GM23248 (cell line): ENCODE measurements around the gene LAMTOR1. TPM values are rescaled to one million over a fixed set of nuclear protein-coding genes. Genes with fewer than 3 reads are reported as not detected.

Source experiments
- DNase-seq: peaks from one replicate; pipeline ENCODE4 v3.0.0-alpha.2; 2015
- H2AFZ ChIP-seq: fragments of 200-600 bp; sonication (generic); 2 replicates; pipeline ENCODE4 v1.6.1; 2016; ENCODE audit warnings: antibody characterized with exemption
- H3F3A ChIP-seq: fragments of 200-600 bp; sonication (generic); 2 replicates; pipeline ENCODE4 v1.6.1; 2016; ENCODE audit warnings: mild to moderate bottlenecking, antibody characterized with exemption, mixed run types; ENCODE audit not compliant: insufficient read depth
- H3K27ac ChIP-seq: fragments of 200-600 bp; sonication (generic); 2 replicates; pipeline ENCODE4 v1.5.1; 2016; ENCODE audit warnings: mild to moderate bottlenecking
- H3K27me3 ChIP-seq: fragments of 200-600 bp; sonication (generic); replicated peaks from 2 replicates; pipeline ENCODE4 v1.6.1; 2016; ENCODE audit warnings: mild to moderate bottlenecking; ENCODE audit not compliant: insufficient read depth
- H3K36me3 ChIP-seq: fragments of 200-600 bp; sonication (generic); 2 replicates; pipeline ENCODE4 v1.6.1; 2016; ENCODE audit warnings: low read depth, mild to moderate bottlenecking
- H3K4me1 ChIP-seq: fragments of 200-600 bp; sonication (generic); 2 replicates; pipeline ENCODE4 v1.6.1; 2016; ENCODE audit warnings: mild to moderate bottlenecking; ENCODE audit not compliant: insufficient read depth
- H3K4me2 ChIP-seq: fragments of 200-600 bp; sonication (generic); one replicate; pipeline ENCODE4 v1.6.1; 2016; ENCODE audit warnings: mild to moderate bottlenecking; ENCODE audit not compliant: unreplicated experiment
- H3K4me3 ChIP-seq: fragments of 200-600 bp; sonication (generic); 2 replicates; pipeline ENCODE4 v1.5.1; 2016; ENCODE audit warnings: mild to moderate bottlenecking
- H3K79me2 ChIP-seq: fragments of 200-600 bp; sonication (generic); 2 replicates; pipeline ENCODE4 v1.6.1; 2016; ENCODE audit warnings: mild to moderate bottlenecking; ENCODE audit not compliant: insufficient read depth
- H3K9ac ChIP-seq: fragments of 200-600 bp; sonication (generic); 2 replicates; pipeline ENCODE4 v1.6.1; 2016; ENCODE audit warnings: mild to moderate bottlenecking
- H3K9me2 ChIP-seq: fragments of 200-600 bp; sonication (generic); 2 replicates; pipeline ENCODE4 v1.6.1; 2016; ENCODE audit warnings: mixed run types, mild to moderate bottlenecking, moderate library complexity; ENCODE audit not compliant: insufficient read depth
- H3K9me3 ChIP-seq: fragments of 200-600 bp; sonication (generic); one replicate; pipeline ENCODE4 v1.6.1; 2017; ENCODE audit warnings: low read depth
- H4K20me1 ChIP-seq: fragments of 200-600 bp; sonication (generic); 2 replicates; pipeline ENCODE4 v1.6.0; 2016; ENCODE audit not compliant: insufficient read depth
- EZH2 ChIP-seq: fragments of 200-600 bp; sonication (generic); IDR thresholded peaks from 2 replicates; pipeline ENCODE4 v1.6.1; 2018; ENCODE audit warnings: antibody characterized with exemption, mild to moderate bottlenecking; ENCODE audit not compliant: insufficient read depth, poor library complexity, severe bottlenecking
- EZH2phosphoT487 ChIP-seq: fragments of 200-600 bp; sonication (generic); IDR thresholded peaks from 2 replicates; pipeline ENCODE4 v1.6.1; 2018; ENCODE audit warnings: antibody characterized with exemption, moderate library complexity, mild to moderate bottlenecking, low read depth; ENCODE audit not compliant: insufficient read depth
- WGBS, 2 experiments: methylation state at CpG; one replicate each; pipeline ENCODE4 v1.1.6; 2015 to 2017; ENCODE audit warnings: low lambda C conversion rate in 2 of 2, low coverage in 1 of 2; ENCODE audit errors: missing lambda C conversion rate in 2 of 2; 5-methylcytosine and 5-hydroxymethylcytosine counted together
- in situ Hi-C: fragments of 300-500 bp; cut with MboI; formaldehyde crosslinking; loops from 2 replicates; pipeline ENCODE4 v1.15.0; 2020
- polyA plus RNA-seq: library from polyadenylated mRNA; unstranded; fragments of >200 nt; fragmentation: Nextera tagmentation; extraction: Ambion mirVana; gene quantifications from 2 replicates; pipeline ENCODE4 v1.2.1, GENCODE V29; 2016
- total RNA-seq: library from RNA; depleted of rRNA; stranded (reverse); fragments of >200 nt; shearing (Covaris generic); gene quantifications from 2 replicates; pipeline ENCODE4 v1.2.3, GENCODE V29; 2014

Gene LAMTOR1
- total and polyA plus RNA-seq, 2 experiments from 2014 or later: 122 to 142 TPM

GRCh38 chr11:72091292-72091691 lies 11.8 kb downstream of the LAMTOR1 start:
- H3K36me3 ChIP-seq: 0 out of 2 replicates have a peak, but pooled peaks cover 4% of the 10 kb centered on the region
- 0 out of 2 replicates have a peak, but pooled peaks cover 5% of the 10 kb centered on the region for H3K4me1 ChIP-seq
- DNase-seq: peak; percentile 74
- no peaks in the 10 kb centered on the region for H3K27me3 ChIP-seq
- no peak overlapping the region for H3K4me2 ChIP-seq
- no peak for TF ChIP-seq EZH2phosphoT487
- TF ChIP-seq EZH2: no peak
- no peaks in the 10 kb centered on the region for H3K9me3 ChIP-seq
- no peaks in the 10 kb centered on the region for H3K9me2 ChIP-seq
- in situ Hi-C loops: no loop called here
- 0 out of 2 replicates have a peak, but pooled peaks cover 5% of the 10 kb centered on the region for H3K79me2 ChIP-seq
- 31 to 40% methylated on average over 4 of the region's 4 CpGs for WGBS, 2 experiments
- H3K27ac ChIP-seq: no peak overlapping the region
- no peaks in the 10 kb centered on the region for H4K20me1 ChIP-seq
- peaks cover 29% of the 10 kb centered on the region for H3F3A ChIP-seq
- no peak overlapping the region for H3K9ac ChIP-seq
- no peak overlapping the region for H2AFZ ChIP-seq
- no peak overlapping the region for H3K4me3 ChIP-seq

DNA sequence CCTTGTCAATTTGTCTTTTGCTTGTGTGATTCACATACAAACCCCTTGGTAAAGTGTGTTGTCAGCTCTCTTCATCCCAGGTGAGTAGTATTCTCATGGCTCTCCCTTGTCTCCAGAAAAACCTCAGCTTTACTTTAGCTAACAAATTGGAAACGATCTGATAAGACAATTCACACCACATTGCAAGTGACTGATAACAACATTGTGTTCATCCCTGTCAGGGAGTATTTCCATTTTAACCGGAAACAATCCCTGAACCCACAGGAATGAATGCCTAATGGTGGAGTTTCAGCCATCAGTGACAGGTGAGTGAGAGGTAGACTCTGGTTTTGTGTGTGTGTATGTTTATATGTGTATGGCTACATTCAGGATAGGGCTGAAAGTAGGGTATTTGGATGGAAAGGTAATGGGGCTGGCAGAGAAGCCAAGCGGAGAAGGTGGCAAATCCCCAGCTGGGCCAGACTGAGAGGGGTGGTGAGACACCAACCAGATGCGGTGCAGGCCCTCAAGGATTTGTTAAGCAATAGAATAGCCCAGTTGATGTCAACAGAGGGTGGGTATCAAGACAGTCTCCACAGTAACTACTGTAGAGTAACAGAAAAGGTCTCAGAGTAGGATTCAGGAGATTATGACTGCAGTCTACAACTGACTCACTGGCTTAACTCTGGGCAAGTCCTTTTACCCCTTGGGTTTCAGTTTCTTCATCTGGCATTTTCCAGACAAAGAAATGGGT lies 14.9 kb downstream of the LAMTOR1 start:
- H3K36me3 ChIP-seq: 0 out of 2 replicates have a peak, but pooled peaks cover 4% of the 10 kb centered on the region
- H3K27me3 ChIP-seq: no peaks in the 10 kb centered on the region
- peaks cover 36% of the 10 kb centered on the region for H3F3A ChIP-seq
- 0 out of 2 replicates have a peak, but pooled peaks cover 5% of the 10 kb centered on the region for H3K4me1 ChIP-seq
- H3K4me2 ChIP-seq: no peak overlapping the region
- no peaks in the 10 kb centered on the region for H4K20me1 ChIP-seq
- H3K27ac ChIP-seq: peak overlapping the region; percentile 70
- WGBS, 2 experiments: 53 to 58% methylated on average over 4 of the region's 4 CpGs
- H3K79me2 ChIP-seq: 0 out of 2 replicates have a peak, but pooled peaks cover 5% of the 10 kb centered on the region
- no peaks in the 10 kb centered on the region for H3K9me3 ChIP-seq
- H3K4me3 ChIP-seq: no peak overlapping the region
- DNase-seq: peak; percentile 79
- TF ChIP-seq EZH2phosphoT487 (no peak), EZH2 (no peak)
- no peak overlapping the region for H2AFZ ChIP-seq
- H3K9ac ChIP-seq: peak overlapping the region; percentile 42
- H3K9me2 ChIP-seq: no peaks in the 10 kb centered on the region
- in situ Hi-C loops: no loop called here

- H3K27ac ChIP-seq: no peak overlapping the region
- no peaks in the 10 kb centered on the region for H4K20me1 ChIP-seq
- DNase-seq: no peak
- peaks cover 40% of the 10 kb centered on the region; the same call in 1 of the 2 replicates for H3F3A ChIP-seq
- TF ChIP-seq EZH2phosphoT487 (no peak), EZH2 (no peak)
- WGBS, 2 experiments: 96 to 98% methylated on average over 3 of the region's 3 CpGs
- H2AFZ ChIP-seq: no peak overlapping the region
- no peaks in the 10 kb centered on the region for H3K27me3 ChIP-seq
- H3K9me2 ChIP-seq: no peaks in the 10 kb centered on the region
- 0 out of 2 replicates have a peak, but pooled peaks cover 5% of the 10 kb centered on the region for H3K79me2 ChIP-seq
- no peak overlapping the region for H3K4me2 ChIP-seq
- no peak overlapping the region for H3K4me3 ChIP-seq
- no peak overlapping the region for H3K9ac ChIP-seq
- in situ Hi-C loops: no loop called here
- H3K9me3 ChIP-seq: no peaks in the 10 kb centered on the region
- no peaks in the 10 kb centered on the region for H3K4me1 ChIP-seq
- H3K36me3 ChIP-seq: 0 out of 2 replicates have a peak, but pooled peaks cover 4% of the 10 kb centered on the region
Measured at GRCh38 chr11:72085621-72086351, 17.3 kb downstream of the LAMTOR1 start.

GRCh38 chr11:72084965-72085364 lies 18.1 kb downstream of the LAMTOR1 start:
- in situ Hi-C loops: no loop called here
- WGBS, 2 experiments: 95 to 100% methylated on average over 1 of the region's 1 CpG
- no peak for DNase-seq
- H3K4me1 ChIP-seq: no peaks in the 10 kb centered on the region
- H3K27ac ChIP-seq: no peak overlapping the region
- no peak overlapping the region for H2AFZ ChIP-seq
- H3K9me3 ChIP-seq: no peaks in the 10 kb centered on the region
- no peaks in the 10 kb centered on the region for H4K20me1 ChIP-seq
- no peaks in the 10 kb centered on the region for H3K9me2 ChIP-seq
- no peak for TF ChIP-seq EZH2phosphoT487
- H3F3A ChIP-seq: peaks cover 37% of the 10 kb centered on the region; the same call in 1 of the 2 replicates
- no peak overlapping the region for H3K4me3 ChIP-seq
- H3K4me2 ChIP-seq: no peak overlapping the region
- no peaks in the 10 kb centered on the region for H3K27me3 ChIP-seq
- no peak overlapping the region for H3K9ac ChIP-seq
- H3K36me3 ChIP-seq: 0 out of 2 replicates have a peak, but pooled peaks cover 2% of the 10 kb centered on the region
- H3K79me2 ChIP-seq: peaks cover 6% of the 10 kb centered on the region
